ENCODE measurements around the gene IGSF21.

- TF ChIP-seq, protein P1, sequence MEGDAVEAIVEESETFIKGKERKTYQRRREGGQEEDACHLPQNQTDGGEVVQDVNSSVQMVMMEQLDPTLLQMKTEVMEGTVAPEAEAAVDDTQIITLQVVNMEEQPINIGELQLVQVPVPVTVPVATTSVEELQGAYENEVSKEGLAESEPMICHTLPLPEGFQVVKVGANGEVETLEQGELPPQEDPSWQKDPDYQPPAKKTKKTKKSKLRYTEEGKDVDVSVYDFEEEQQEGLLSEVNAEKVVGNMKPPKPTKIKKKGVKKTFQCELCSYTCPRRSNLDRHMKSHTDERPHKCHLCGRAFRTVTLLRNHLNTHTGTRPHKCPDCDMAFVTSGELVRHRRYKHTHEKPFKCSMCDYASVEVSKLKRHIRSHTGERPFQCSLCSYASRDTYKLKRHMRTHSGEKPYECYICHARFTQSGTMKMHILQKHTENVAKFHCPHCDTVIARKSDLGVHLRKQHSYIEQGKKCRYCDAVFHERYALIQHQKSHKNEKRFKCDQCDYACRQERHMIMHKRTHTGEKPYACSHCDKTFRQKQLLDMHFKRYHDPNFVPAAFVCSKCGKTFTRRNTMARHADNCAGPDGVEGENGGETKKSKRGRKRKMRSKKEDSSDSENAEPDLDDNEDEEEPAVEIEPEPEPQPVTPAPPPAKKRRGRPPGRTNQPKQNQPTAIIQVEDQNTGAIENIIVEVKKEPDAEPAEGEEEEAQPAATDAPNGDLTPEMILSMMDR (IDR thresholded peaks at IDR 0.05), result no peak
- TF ChIP-seq POLR2A (IDR thresholded peaks at IDR 0.05) (no peak), EP300 (IDR thresholded peaks at IDR 0.05) (no peak)
Measured at GRCh38 chr1:18103788-18104421, 3.7 kb upstream of the IGSF21 start.

All from tibial nerve (tissue), 4 donors.